K562 (cell line): ENCODE measurements around the gene SYNGR3. TPM values are rescaled to one million over a fixed set of nuclear protein-coding genes. Genes with fewer than 3 reads are reported as not detected.

Experiments used
- ATF1 ChIP-seq, 2 experiments: fragments of 450-650 bp in 1 of 2; IDR thresholded peaks; 2 replicates each; pipeline ENCODE4 v1.6.1; 2016; ENCODE audit warnings: missing compliant biosample characterization in 1 of 2, missing genetic modification characterization in 1 of 2
- CREBBP ChIP-seq: IDR thresholded peaks from one replicate; pipeline ENCODE4 v1.6.1; 2012; ENCODE audit warnings: low read depth, mild to moderate bottlenecking, control low read depth, inconsistent platforms, low read length
- DIDO1 ChIP-seq: fragments of 450-650 bp; IDR thresholded peaks from 2 replicates; pipeline ENCODE4 v1.6.1; 2016; ENCODE audit warnings: low read depth, missing biosample characterization, missing genetic modification characterization
- FOXK2 ChIP-seq, 2 experiments: fragments of 450-650 bp; IDR thresholded peaks in 1 of 2; conservative IDR thresholded peaks in 1 of 2; 2 replicates each; pipeline ENCODE4 v1.6.1; 2016; ENCODE audit warnings: low read depth in 2 of 2, mild to moderate bottlenecking in 1 of 2
- IRF2 ChIP-seq: sonication (generic); formaldehyde crosslinking; IDR thresholded peaks from 2 replicates; pipeline ENCODE4 v1.8.1; 2022; ENCODE audit warnings: mild to moderate bottlenecking, missing genetic modification reagents
- NCOA1 ChIP-seq: fragments of 450-650 bp; IDR thresholded peaks from 2 replicates; pipeline ENCODE4 v1.6.1; 2016; ENCODE audit warnings: low read depth
- NEUROD1 ChIP-seq: fragments of 150-350 bp; IDR thresholded peaks from 2 replicates; pipeline ENCODE4 v1.6.1; 2014; ENCODE audit warnings: borderline replicate concordance, low read length, low read depth; ENCODE audit not compliant: partially characterized antibody
- POLR3G ChIP-seq: IDR thresholded peaks from 2 replicates; pipeline ENCODE4 v1.6.1; 2011; ENCODE audit not compliant: insufficient read length, insufficient replicate concordance; ENCODE audit errors: extremely low read depth
- SUPT5H ChIP-seq: fragments of 450-650 bp; IDR thresholded peaks from 2 replicates; pipeline ENCODE4 v1.6.1; 2016
- ZFP36 ChIP-seq: fragments of 150-350 bp; IDR thresholded peaks from 2 replicates; pipeline ENCODE4 v1.6.1; 2018; ENCODE audit warnings: low read length, low read depth; ENCODE audit not compliant: partially characterized antibody
- ZNF311 ChIP-seq: fragments of 250-450 bp; sonication (Bioruptor Pico); IDR thresholded peaks from 2 replicates; pipeline ENCODE4 v1.4.0; 2020; ENCODE audit warnings: mild to moderate bottlenecking, moderate library complexity
- ZNF707 ChIP-seq: fragments of 250-450 bp; sonication (Bioruptor Pico); conservative IDR thresholded peaks from 2 replicates; pipeline ENCODE4 v1.8.0; 2022; ENCODE audit warnings: inconsistent platforms, mild to moderate bottlenecking, moderate library complexity
- ZNF764 ChIP-seq: fragments of 250-450 bp; sonication (Bioruptor Pico); IDR thresholded peaks from 2 replicates; pipeline ENCODE4 v1.4.0; 2020; ENCODE audit warnings: low read depth, mild to moderate bottlenecking, moderate library complexity
- polyA plus RNA-seq, 8 experiments: library from polyadenylated mRNA; depleted of rRNA in 4 of 8; stranded (reverse) in 5 of 8; unstranded in 3 of 8; fragments of >200 nt; fragmentation: Nextera tagmentation in 2 of 8; fragmentation: Illumina TruSeq in 1 of 8; extraction: Ambion mirVana in 2 of 8; extraction: Trizol in 1 of 8; gene quantifications; 2 replicates each; pipeline versions ENCODE4 v1.2.1 to v1.2.3, GENCODE V29; 2011 to 2014; ENCODE audit warnings: inconsistent platforms in 1 of 8, missing spikeins in 1 of 8
- total RNA-seq, 7 experiments: library from RNA; depleted of rRNA in 6 of 7; stranded (reverse); fragments of >200 nt in 6 of 7; fragmentation: Illumina TruSeq in 2 of 7; extraction: Trizol in 2 of 7; gene quantifications; 2 replicates each; pipeline versions ENCODE4 v1.2.1 to v1.2.3, GENCODE V29; 2011 to 2021; ENCODE audit warnings: low replicate concordance in 1 of 7
- TF ChIP-seq, protein P1 (sequence below): fragments of 450-650 bp; IDR thresholded peaks from 2 replicates; pipeline ENCODE4 v1.6.1; 2016; ENCODE audit warnings: mild to moderate bottlenecking, moderate library complexity
- TF ChIP-seq, protein P2 (sequence below): sonication (generic); formaldehyde crosslinking; IDR thresholded peaks from 2 replicates; pipeline ENCODE4 v1.8.1; 2023; ENCODE audit warnings: mild to moderate bottlenecking, missing genetic modification reagents

Gene SYNGR3
- total and polyA plus RNA-seq, 9 of the 15 experiments (the other 6 are each of a cell fraction or from before 2014, with no cell fraction given): 3.7 to 69.2 (median 36.3) TPM

DNA sequence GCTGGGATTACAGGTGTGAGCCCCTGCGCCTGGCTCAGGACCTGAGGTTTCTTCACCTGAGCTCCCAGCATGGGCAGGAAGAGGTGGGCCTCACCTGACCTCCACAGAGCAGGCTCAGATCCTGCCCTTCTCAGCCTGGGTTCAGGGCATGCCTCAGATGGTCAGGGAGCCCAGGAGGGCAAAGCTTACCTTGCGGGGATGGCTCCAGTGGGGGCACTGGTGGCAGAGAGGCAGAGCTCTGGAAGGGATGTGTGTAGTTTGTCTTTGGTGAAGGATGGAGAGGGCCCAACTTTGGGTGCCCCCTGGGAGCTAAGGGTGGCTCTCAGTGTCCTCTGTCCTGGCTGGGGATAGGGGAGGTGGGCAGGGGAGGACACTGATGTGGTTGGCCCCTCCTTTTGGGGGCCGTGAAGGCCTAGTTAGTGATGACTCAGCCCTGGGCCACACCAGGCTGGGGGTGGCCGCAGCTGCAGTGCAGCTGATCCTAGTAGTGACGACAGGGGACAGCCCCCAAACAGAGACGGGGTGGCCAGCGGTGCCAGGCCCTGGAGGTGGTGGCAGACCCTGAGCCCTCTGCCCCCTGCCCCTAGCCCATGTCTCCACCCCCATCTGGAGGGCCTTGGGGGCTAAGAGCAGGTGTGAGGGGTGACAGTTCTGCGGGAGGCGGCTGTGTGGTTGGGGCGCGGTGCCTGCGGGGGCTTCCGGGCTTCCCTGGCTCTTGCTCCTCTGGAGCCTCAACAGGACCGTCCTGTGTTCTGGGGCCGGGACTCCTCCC, 42.7 kb downstream of the SYNGR3 start (continued):
- TF ChIP-seq, protein P1, sequence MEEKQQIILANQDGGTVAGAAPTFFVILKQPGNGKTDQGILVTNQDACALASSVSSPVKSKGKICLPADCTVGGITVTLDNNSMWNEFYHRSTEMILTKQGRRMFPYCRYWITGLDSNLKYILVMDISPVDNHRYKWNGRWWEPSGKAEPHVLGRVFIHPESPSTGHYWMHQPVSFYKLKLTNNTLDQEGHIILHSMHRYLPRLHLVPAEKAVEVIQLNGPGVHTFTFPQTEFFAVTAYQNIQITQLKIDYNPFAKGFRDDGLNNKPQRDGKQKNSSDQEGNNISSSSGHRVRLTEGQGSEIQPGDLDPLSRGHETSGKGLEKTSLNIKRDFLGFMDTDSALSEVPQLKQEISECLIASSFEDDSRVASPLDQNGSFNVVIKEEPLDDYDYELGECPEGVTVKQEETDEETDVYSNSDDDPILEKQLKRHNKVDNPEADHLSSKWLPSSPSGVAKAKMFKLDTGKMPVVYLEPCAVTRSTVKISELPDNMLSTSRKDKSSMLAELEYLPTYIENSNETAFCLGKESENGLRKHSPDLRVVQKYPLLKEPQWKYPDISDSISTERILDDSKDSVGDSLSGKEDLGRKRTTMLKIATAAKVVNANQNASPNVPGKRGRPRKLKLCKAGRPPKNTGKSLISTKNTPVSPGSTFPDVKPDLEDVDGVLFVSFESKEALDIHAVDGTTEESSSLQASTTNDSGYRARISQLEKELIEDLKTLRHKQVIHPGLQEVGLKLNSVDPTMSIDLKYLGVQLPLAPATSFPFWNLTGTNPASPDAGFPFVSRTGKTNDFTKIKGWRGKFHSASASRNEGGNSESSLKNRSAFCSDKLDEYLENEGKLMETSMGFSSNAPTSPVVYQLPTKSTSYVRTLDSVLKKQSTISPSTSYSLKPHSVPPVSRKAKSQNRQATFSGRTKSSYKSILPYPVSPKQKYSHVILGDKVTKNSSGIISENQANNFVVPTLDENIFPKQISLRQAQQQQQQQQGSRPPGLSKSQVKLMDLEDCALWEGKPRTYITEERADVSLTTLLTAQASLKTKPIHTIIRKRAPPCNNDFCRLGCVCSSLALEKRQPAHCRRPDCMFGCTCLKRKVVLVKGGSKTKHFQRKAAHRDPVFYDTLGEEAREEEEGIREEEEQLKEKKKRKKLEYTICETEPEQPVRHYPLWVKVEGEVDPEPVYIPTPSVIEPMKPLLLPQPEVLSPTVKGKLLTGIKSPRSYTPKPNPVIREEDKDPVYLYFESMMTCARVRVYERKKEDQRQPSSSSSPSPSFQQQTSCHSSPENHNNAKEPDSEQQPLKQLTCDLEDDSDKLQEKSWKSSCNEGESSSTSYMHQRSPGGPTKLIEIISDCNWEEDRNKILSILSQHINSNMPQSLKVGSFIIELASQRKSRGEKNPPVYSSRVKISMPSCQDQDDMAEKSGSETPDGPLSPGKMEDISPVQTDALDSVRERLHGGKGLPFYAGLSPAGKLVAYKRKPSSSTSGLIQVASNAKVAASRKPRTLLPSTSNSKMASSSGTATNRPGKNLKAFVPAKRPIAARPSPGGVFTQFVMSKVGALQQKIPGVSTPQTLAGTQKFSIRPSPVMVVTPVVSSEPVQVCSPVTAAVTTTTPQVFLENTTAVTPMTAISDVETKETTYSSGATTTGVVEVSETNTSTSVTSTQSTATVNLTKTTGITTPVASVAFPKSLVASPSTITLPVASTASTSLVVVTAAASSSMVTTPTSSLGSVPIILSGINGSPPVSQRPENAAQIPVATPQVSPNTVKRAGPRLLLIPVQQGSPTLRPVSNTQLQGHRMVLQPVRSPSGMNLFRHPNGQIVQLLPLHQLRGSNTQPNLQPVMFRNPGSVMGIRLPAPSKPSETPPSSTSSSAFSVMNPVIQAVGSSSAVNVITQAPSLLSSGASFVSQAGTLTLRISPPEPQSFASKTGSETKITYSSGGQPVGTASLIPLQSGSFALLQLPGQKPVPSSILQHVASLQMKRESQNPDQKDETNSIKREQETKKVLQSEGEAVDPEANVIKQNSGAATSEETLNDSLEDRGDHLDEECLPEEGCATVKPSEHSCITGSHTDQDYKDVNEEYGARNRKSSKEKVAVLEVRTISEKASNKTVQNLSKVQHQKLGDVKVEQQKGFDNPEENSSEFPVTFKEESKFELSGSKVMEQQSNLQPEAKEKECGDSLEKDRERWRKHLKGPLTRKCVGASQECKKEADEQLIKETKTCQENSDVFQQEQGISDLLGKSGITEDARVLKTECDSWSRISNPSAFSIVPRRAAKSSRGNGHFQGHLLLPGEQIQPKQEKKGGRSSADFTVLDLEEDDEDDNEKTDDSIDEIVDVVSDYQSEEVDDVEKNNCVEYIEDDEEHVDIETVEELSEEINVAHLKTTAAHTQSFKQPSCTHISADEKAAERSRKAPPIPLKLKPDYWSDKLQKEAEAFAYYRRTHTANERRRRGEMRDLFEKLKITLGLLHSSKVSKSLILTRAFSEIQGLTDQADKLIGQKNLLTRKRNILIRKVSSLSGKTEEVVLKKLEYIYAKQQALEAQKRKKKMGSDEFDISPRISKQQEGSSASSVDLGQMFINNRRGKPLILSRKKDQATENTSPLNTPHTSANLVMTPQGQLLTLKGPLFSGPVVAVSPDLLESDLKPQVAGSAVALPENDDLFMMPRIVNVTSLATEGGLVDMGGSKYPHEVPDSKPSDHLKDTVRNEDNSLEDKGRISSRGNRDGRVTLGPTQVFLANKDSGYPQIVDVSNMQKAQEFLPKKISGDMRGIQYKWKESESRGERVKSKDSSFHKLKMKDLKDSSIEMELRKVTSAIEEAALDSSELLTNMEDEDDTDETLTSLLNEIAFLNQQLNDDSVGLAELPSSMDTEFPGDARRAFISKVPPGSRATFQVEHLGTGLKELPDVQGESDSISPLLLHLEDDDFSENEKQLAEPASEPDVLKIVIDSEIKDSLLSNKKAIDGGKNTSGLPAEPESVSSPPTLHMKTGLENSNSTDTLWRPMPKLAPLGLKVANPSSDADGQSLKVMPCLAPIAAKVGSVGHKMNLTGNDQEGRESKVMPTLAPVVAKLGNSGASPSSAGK: no peak
- TF ChIP-seq DIDO1 (tag) (no peak), SUPT5H (no peak), ZFP36 (no peak), ZNF311 (CRISPR knock-in tag) (no peak), FOXK2 (conservative IDR thresholded peaks at IDR 0.05 in 1 of 2, IDR thresholded peaks at IDR 0.05 in 1 of 2; ENCODE audit: low read depth in 2 of 2) (no peak), NEUROD1 (no peak), ZNF707 (CRISPR knock-in tag) (no peak), ATF1 (CRISPR knock-in tag; IDR thresholded peaks at IDR 0.05) (no peak), ATF1 (tag; IDR thresholded peaks at IDR 0.05) (0 out of 2 replicates have a peak, but pooled peaks have one; percentile 7), CREBBP (no peak), NCOA1 (no peak), ZNF764 (CRISPR knock-in tag) (no peak), POLR3G (no peak), IRF2 (CRISPR knock-in tag) (no peak)
- TF ChIP-seq, protein P2, sequence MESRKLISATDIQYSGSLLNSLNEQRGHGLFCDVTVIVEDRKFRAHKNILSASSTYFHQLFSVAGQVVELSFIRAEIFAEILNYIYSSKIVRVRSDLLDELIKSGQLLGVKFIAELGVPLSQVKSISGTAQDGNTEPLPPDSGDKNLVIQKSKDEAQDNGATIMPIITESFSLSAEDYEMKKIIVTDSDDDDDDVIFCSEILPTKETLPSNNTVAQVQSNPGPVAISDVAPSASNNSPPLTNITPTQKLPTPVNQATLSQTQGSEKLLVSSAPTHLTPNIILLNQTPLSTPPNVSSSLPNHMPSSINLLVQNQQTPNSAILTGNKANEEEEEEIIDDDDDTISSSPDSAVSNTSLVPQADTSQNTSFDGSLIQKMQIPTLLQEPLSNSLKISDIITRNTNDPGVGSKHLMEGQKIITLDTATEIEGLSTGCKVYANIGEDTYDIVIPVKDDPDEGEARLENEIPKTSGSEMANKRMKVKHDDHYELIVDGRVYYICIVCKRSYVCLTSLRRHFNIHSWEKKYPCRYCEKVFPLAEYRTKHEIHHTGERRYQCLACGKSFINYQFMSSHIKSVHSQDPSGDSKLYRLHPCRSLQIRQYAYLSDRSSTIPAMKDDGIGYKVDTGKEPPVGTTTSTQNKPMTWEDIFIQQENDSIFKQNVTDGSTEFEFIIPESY (CRISPR knock-in tag): no peak
